ENCODE results near the gene GTF3C2. TPM values are rescaled to one million over a fixed set of nuclear protein-coding genes. Genes with fewer than 3 reads are reported as not detected.
A peak's percentile ranks its signal among the peaks of the same experiment; 100 is the strongest.
"Not testable (repeated sequence)": the region's sequence is repeated elsewhere in the genome, so short reads cannot be mapped to it uniquely, and the experiment has no call there.

GTF3C2 gene
- polyA plus RNA-seq, 1 experiment: 39.0 TPM

DNA sequence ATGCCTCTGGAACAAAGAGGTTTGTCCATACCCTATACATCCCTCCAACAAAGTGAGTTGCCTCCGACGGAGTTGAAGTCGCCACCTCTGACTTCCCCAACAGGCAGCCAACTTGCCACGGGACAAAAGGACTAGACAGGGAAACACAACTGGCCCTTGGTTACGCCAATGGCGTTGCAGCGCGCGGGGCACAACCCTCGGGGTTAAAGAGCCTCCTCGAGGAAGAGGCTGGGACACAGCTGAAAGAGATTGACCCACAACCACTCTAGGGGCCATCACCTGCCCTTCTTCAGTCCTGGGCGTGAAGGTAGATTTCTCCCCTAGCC, 545 bp downstream of the GTF3C2 start:
- Histone ChIP-seq H3K4me3 (ENCODE audit: low read depth, low read length) (peak overlapping the region; percentile 67), H3K36me3 (ENCODE audit: control insufficient read depth, insufficient read depth, low read length) (no peaks in the 10 kb centered on the region), H3K27me3 (ENCODE audit: control insufficient read depth, insufficient read depth, low read length) (no peaks in the 10 kb centered on the region)
- ChIA-PET CTCF (interaction anchor here (1.5 to 1.6 kb wide), 3 partner anchors 13 to 16 kb away, joined by 3 to 8 read pairs (median 3); partner anchors contain the start of genes EIF2B4 and SNX17), POLR2A (interaction anchor here (1.1 kb wide), 1 partner anchor 14 kb away, joined by 4 read pairs; the partner anchor contains the start of gene EIF2B4)
- no peak for DNase-seq (ENCODE audit: low read depth)
- TF ChIP-seq, protein P1, sequence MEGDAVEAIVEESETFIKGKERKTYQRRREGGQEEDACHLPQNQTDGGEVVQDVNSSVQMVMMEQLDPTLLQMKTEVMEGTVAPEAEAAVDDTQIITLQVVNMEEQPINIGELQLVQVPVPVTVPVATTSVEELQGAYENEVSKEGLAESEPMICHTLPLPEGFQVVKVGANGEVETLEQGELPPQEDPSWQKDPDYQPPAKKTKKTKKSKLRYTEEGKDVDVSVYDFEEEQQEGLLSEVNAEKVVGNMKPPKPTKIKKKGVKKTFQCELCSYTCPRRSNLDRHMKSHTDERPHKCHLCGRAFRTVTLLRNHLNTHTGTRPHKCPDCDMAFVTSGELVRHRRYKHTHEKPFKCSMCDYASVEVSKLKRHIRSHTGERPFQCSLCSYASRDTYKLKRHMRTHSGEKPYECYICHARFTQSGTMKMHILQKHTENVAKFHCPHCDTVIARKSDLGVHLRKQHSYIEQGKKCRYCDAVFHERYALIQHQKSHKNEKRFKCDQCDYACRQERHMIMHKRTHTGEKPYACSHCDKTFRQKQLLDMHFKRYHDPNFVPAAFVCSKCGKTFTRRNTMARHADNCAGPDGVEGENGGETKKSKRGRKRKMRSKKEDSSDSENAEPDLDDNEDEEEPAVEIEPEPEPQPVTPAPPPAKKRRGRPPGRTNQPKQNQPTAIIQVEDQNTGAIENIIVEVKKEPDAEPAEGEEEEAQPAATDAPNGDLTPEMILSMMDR (IDR thresholded peaks at IDR 0.05; ENCODE audit: insufficient read depth, low read depth, low read length): no peak

DNA sequence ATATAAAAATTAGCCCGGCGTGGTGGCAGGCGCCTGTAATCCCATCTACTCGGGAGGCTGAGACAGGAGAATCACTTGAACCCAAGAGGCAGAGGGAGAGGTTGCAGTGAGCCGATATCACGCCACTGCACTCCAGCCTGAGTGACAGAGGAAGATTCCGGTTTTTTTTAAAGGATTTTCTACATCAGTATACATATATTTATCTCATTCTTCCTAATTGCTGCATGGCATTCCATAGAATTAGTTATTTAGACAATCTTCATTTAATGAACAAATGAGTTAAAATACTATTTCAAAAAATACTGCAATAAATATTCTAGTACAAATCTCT, 2.0 kb downstream of the GTF3C2 start:
- TF ChIP-seq, protein P1 (IDR thresholded peaks at IDR 0.05; ENCODE audit: insufficient read depth, low read depth, low read length): no peak
- ChIA-PET POLR2A (interaction anchor here (0.7 kb wide), 1 partner anchor 304 kb away, joined by 3 read pairs; no protein-coding TSS in a partner anchor), CTCF (interaction anchor here (0.6 to 1.2 kb wide), 2 partner anchors 15 to 1214 kb away, joined by 4 read pairs; no protein-coding TSS in a partner anchor)
- Histone ChIP-seq H3K27me3 (ENCODE audit: control insufficient read depth, insufficient read depth, low read length) (no peaks in the 10 kb centered on the region), H3K36me3 (ENCODE audit: control insufficient read depth, insufficient read depth, low read length) (no peaks in the 10 kb centered on the region), H3K4me3 (ENCODE audit: low read depth, low read length) (no peak overlapping the region)
- no peak for DNase-seq (ENCODE audit: low read depth)

DNA sequence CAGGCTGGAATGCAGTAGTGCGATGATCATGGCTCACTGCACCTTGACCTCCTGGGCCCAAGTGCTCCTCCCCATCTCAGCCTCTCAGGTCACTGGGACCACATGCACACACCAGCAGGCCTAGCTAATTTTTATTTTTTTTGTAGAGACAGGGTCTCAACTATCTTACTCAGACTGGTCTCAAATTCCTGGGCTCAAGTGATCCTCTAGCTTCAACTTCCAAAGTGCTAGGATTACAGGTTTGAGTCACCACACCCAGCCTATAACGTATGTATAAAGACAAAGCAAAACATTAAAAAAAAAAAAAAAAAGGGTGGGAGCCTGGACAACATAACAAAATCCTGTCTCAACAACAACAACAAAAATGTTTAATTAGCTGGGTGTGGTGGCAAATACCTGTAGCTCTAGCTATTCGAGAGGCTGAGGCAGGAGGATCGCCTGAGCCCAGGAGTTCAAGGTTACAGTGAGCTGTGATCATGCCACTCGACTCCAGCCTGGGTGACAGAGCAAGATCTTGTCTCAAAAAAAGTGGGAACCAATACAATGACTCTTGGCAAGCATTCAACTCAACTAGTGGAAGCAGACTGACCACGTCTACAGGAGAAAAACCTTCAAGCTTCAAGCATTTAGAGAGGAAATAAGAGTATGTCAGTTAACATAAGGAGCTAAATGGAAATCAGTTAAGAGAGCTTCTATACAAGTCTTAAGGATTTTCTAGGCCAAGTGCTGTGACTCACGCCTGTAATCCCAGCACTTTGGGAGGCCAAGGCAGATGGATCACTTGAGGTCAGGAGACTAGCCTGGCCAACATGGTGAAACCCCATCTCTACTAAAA, 2.6 kb downstream of the GTF3C2 start:
- Histone ChIP-seq H3K4me3 (ENCODE audit: low read depth, low read length) (no peak overlapping the region), H3K36me3 (ENCODE audit: control insufficient read depth, insufficient read depth, low read length) (no peaks in the 10 kb centered on the region), H3K27me3 (ENCODE audit: control insufficient read depth, insufficient read depth, low read length) (no peaks in the 10 kb centered on the region)
- POLR2A ChIA-PET: interaction anchor here (0.5 to 0.7 kb wide), 2 partner anchors 74 to 304 kb away, joined by 3 to 4 read pairs; partner anchors contain the start of gene NRBP1
- CTCF ChIA-PET: interaction anchor here (0.6 to 1.2 kb wide), 2 partner anchors 16 to 1214 kb away, joined by 4 read pairs; no protein-coding TSS in a partner anchor
- DNase-seq (ENCODE audit: low read depth): no peak
- TF ChIP-seq, protein P1 (IDR thresholded peaks at IDR 0.05; ENCODE audit: insufficient read depth, low read depth, low read length): no peak

DNA sequence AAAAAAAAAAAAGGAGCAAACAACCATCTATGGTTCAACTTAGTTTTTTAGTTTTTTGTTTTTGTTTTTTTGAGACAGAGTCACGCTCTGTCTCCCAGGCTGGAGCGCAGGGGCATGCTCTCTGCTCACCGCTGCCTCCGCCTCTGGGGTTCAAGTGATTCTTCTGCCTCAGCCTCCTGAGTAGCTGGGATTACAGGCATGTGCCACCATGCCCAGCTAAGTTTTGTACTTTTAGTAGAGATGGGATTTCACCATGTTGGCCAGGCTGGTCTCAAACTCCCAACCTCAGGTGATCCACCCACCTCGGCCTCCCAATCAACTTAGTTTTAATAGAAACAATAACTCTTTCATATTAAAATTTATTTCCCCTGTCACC, 3.2 kb downstream of the GTF3C2 start:
- H3K4me3 ChIP-seq (ENCODE audit: low read depth, low read length); POLR2A ChIA-PET; H3K36me3 ChIP-seq (ENCODE audit: control insufficient read depth, insufficient read depth, low read length); DNase-seq (ENCODE audit: low read depth); H3K27me3 ChIP-seq (ENCODE audit: control insufficient read depth, insufficient read depth, low read length): not testable (repeated sequence)
- CTCF ChIA-PET: interaction anchor here (1.2 kb wide), 1 partner anchor 16 kb away, joined by 4 read pairs; no protein-coding TSS in a partner anchor

DNA sequence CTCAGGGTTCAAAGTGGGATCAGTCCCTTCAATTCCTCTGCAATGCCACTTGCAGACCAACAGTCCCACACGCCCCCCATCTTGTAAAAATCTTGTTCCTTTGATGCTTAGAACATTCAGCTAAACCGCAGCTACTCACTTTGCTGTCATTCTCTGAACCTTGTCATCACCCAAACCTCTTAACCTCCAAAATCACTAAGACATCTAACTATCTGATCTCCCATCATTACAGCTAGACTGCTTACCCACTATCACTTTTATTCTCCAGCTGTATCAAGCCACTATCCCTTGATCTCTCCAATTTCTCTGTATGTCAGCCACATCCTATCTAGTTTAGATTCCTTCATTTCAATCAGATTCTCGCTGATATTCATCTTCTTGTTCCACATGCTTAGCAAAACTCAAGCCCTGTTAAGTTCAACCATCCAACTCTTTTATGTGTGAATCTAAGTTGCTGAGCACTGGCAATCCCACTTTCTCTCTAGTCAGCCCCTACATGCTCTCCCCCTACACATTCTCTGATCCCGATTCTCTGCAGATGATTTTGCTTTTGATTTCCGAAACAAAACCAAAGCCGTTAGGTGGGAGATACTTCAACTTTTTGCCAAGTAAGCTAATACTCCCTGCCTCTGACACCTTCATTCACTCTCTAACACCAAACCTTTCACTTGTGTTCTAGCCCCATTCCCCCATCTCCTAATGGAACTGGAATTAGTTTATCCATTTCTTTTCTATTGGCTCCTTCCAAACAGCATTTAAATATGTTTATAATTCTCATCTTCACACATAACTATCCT, 4.6 kb downstream of the GTF3C2 start:
- CTCF ChIA-PET: no interaction called here
- POLR2A ChIA-PET: no interaction called here
- TF ChIP-seq, protein P1 (IDR thresholded peaks at IDR 0.05; ENCODE audit: insufficient read depth, low read depth, low read length): no peak
- Histone ChIP-seq H3K36me3 (ENCODE audit: control insufficient read depth, insufficient read depth, low read length) (no peaks in the 10 kb centered on the region), H3K27me3 (ENCODE audit: control insufficient read depth, insufficient read depth, low read length) (no peaks in the 10 kb centered on the region), H3K4me3 (ENCODE audit: low read depth, low read length) (no peak overlapping the region)
- no peak for DNase-seq (ENCODE audit: low read depth)
